ENCODE data around the gene SRP14. TPM values are rescaled to one million over a fixed set of nuclear protein-coding genes. Genes with fewer than 3 reads are reported as not detected.

SRP14 gene
- total RNA-seq, 1 experiment from 2014 or later: 223 TPM

DNA sequence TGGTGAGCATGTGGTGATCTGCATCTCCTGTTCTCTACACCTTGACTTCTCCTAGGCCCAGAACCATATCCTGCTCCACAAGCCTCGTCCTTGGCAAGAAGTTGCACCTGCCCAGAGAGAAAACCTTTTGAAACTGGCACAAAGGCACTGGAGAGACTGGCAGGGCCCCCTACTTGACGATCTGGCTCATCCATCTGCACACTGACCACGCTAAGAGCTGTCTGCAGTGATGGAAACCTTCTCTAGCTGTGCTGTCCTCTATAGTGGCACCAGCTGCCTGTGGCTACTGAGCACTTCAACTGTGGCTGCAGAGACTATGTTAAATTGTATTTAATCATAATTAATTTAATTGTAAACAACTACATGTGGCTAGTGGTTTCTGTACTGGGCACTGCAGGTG lies 26.2 kb upstream of the SRP14 start:
- H3K27me3 Mint-ChIP-seq (ENCODE audit: insufficient read depth, unreplicated experiment): no peaks in the 10 kb centered on the region
- H3K4me3 Mint-ChIP-seq (ENCODE audit: unreplicated experiment): no peak overlapping the region
- no peaks in the 10 kb centered on the region for H3K4me1 Mint-ChIP-seq (ENCODE audit: low read depth, unreplicated experiment)
- TF ChIP-seq CTCF (IDR thresholded peaks at IDR 0.05; ENCODE audit: insufficient read depth in 1 of 2, low read depth in 1 of 2, low read length in 1 of 2, severe bottlenecking in 1 of 2, unreplicated experiment in 1 of 2): no peak
- Histone ChIP-seq H3K4me3 (ENCODE audit: low read depth, low read length) (no peak overlapping the region), H3K9me3 (no peaks in the 10 kb centered on the region), H3K36me3 (ENCODE audit: control insufficient read depth, insufficient read depth, low read length) (no peaks in the 10 kb centered on the region), H3K4me1 (no peaks in the 10 kb centered on the region), H3K27me3 (replicated peaks; ENCODE audit: control insufficient read depth, insufficient read depth, low read length) (no peaks in the 10 kb centered on the region)
- POLR2A ChIA-PET: interaction anchor here (0.6 kb wide), 1 partner anchor 13 kb away, joined by 7 read pairs; no protein-coding TSS in a partner anchor
- intact Hi-C loops (cut with micrococcal nuclease; ENCODE audit: unreplicated experiment): no loop called here
- CTCF ChIA-PET: no interaction called here
- DNase-seq: no peak
- H3K27ac Mint-ChIP-seq (ENCODE audit: unreplicated experiment): no peak overlapping the region
- H3K9me3 Mint-ChIP-seq (ENCODE audit: unreplicated experiment): no peaks in the 10 kb centered on the region
- no peaks in the 10 kb centered on the region for H3K36me3 Mint-ChIP-seq (ENCODE audit: insufficient read depth, unreplicated experiment)
- BruUV-seq (replicated peaks): no TSS peak

DNA sequence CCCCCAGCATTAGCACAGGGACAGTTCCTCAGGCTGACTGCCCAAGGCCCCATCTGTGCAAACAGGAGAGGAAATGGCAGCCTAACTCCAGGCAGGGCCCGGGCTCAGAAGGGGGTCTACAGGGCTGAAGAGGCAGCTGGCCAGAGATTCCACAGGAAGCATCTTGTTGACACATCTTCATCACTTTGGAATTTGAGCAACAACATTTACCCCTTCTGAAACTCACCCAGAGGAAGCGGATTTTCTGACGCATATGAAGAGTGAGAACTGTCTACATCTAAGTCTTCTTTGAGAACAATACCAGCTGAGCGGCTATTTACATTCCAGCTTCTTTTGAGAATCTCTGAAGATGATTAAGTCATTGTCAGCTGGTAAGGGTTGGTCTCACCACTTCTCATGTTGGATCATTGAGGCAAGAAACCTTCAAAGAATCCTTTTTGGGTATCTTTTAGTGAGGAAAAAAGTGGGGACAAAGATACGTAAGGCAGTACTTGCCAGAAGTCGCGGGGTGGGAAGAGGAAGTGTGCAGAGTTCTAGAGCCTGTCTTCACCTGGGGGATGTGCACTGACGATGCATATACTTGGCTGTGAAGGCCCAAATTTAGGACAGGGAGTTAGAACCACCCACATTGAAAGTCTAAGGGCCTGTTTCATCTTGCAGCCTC lies 25.4 kb upstream of the SRP14 start:
- intact Hi-C loops (cut with micrococcal nuclease; ENCODE audit: unreplicated experiment): no loop called here
- POLR2A ChIA-PET: no interaction called here

GRCh38 chr15:40063563-40064011 lies 24.6 kb upstream of the SRP14 start:
- no peaks in the 10 kb centered on the region for H3K27me3 Mint-ChIP-seq (ENCODE audit: insufficient read depth, unreplicated experiment)
- H3K27ac Mint-ChIP-seq (ENCODE audit: unreplicated experiment): no peak overlapping the region
- Histone ChIP-seq H3K9me3 (no peaks in the 10 kb centered on the region), H3K4me1 (no peaks in the 10 kb centered on the region), H3K36me3 (ENCODE audit: control insufficient read depth, insufficient read depth, low read length) (no peaks in the 10 kb centered on the region), H3K4me3 (ENCODE audit: low read depth, low read length) (no peak overlapping the region), H3K27me3 (replicated peaks; ENCODE audit: control insufficient read depth, insufficient read depth, low read length) (no peaks in the 10 kb centered on the region)
- intact Hi-C loops (cut with micrococcal nuclease; ENCODE audit: unreplicated experiment): no loop called here
- DNase-seq: no peak
- H3K36me3 Mint-ChIP-seq (ENCODE audit: insufficient read depth, unreplicated experiment): no peaks in the 10 kb centered on the region
- POLR2A ChIA-PET: no interaction called here
- no peak overlapping the region for H3K4me3 Mint-ChIP-seq (ENCODE audit: unreplicated experiment)
- no peaks in the 10 kb centered on the region for H3K4me1 Mint-ChIP-seq (ENCODE audit: low read depth, unreplicated experiment)
- TF ChIP-seq CTCF (IDR thresholded peaks at IDR 0.05; ENCODE audit: insufficient read depth in 1 of 2, low read depth in 1 of 2, low read length in 1 of 2, severe bottlenecking in 1 of 2, unreplicated experiment in 1 of 2): no peak
- no TSS peak for BruUV-seq (replicated peaks)
- CTCF ChIA-PET: no interaction called here
- no peaks in the 10 kb centered on the region for H3K9me3 Mint-ChIP-seq (ENCODE audit: unreplicated experiment)

More for the DNA sequence above, 25.4 kb upstream of the SRP14 start:
- no peak for DNase-seq
- Histone ChIP-seq H3K4me3 (ENCODE audit: low read depth, low read length) (no peak overlapping the region), H3K4me1 (no peaks in the 10 kb centered on the region), H3K36me3 (ENCODE audit: control insufficient read depth, insufficient read depth, low read length) (no peaks in the 10 kb centered on the region), H3K27me3 (replicated peaks; ENCODE audit: control insufficient read depth, insufficient read depth, low read length) (no peaks in the 10 kb centered on the region), H3K9me3 (no peaks in the 10 kb centered on the region)
- no TSS peak for BruUV-seq (replicated peaks)
- Mint-ChIP-seq H3K27me3 (ENCODE audit: insufficient read depth, unreplicated experiment) (no peaks in the 10 kb centered on the region), H3K9me3 (ENCODE audit: unreplicated experiment) (no peaks in the 10 kb centered on the region), H3K4me3 (ENCODE audit: unreplicated experiment) (no peak overlapping the region), H3K27ac (ENCODE audit: unreplicated experiment) (no peak overlapping the region), H3K4me1 (ENCODE audit: low read depth, unreplicated experiment) (no peaks in the 10 kb centered on the region), H3K36me3 (ENCODE audit: insufficient read depth, unreplicated experiment) (no peaks in the 10 kb centered on the region)
- TF ChIP-seq CTCF (IDR thresholded peaks at IDR 0.05; ENCODE audit: insufficient read depth in 1 of 2, low read depth in 1 of 2, low read length in 1 of 2, severe bottlenecking in 1 of 2, unreplicated experiment in 1 of 2): no peak
- CTCF ChIA-PET: no interaction called here

Data from Caco-2 (cell line).